ENCODE results near the gene HTR3E. TPM values are rescaled to one million over a fixed set of nuclear protein-coding genes. Genes with fewer than 3 reads are reported as not detected.
"Not testable (repeated sequence)": the region's sequence is repeated elsewhere in the genome, so short reads cannot be mapped to it uniquely, and the experiment has no call there.

The HTR3E gene
- total RNA-seq, 2 experiments from 2014 or later: not detected

- intact Hi-C loops (cut with micrococcal nuclease): no loop called here
- no peaks in the 10 kb centered on the region for H3K9me3 Mint-ChIP-seq
- H3K27ac Mint-ChIP-seq: no peak overlapping the region
- no peaks in the 10 kb centered on the region for H3K27me3 Mint-ChIP-seq
- peaks cover 31% of the 10 kb centered on the region for H3K36me3 Mint-ChIP-seq (ENCODE audit: low read depth)
- POLR2A ChIA-PET: interaction anchor here (1.1 to 4.2 kb wide), 4 partner anchors 9 to 43 kb away, joined by 3 to 40 read pairs (median 7); partner anchors contain the start of genes DVL3 and EIF2B5
- DNase-seq (no peak), ATAC-seq (no peak)
- no peaks in the 10 kb centered on the region for H3K4me1 Mint-ChIP-seq (ENCODE audit: low read depth)
- TF ChIP-seq CTCF (IDR thresholded peaks at IDR 0.05): no peak
- no peak overlapping the region for H3K4me3 Mint-ChIP-seq
- CTCF ChIA-PET: interaction anchor here (1.1 to 2.2 kb wide), 7 partner anchors 9 to 143 kb away, joined by 3 to 12 read pairs (median 6); partner anchors contain the start of genes DVL3 and EEF1AKMT4
These were observed 48.9 kb downstream of the HTR3E start for GRCh38 chr3:184145751-184146270.

- DNase-seq: no peak
- no peak for ATAC-seq
- no peaks in the 10 kb centered on the region for H3K9me3 Mint-ChIP-seq
- POLR2A ChIA-PET: interaction anchor here (0.7 to 2.3 kb wide), 2 partner anchors 8 to 12 kb away, joined by 3 to 8 read pairs; partner anchors contain the start of gene EIF2B5
- H3K36me3 Mint-ChIP-seq (ENCODE audit: low read depth): peaks cover 10% of the 10 kb centered on the region
- no peak overlapping the region for H3K4me3 Mint-ChIP-seq
- CTCF ChIA-PET: interaction anchor here (0.9 kb wide), 1 partner anchor 13 kb away, joined by 3 read pairs; the partner anchor contains the start of gene EIF2B5
- intact Hi-C loops (cut with micrococcal nuclease): no loop called here
- no peak overlapping the region for H3K27ac Mint-ChIP-seq
- no peak for TF ChIP-seq CTCF (IDR thresholded peaks at IDR 0.05)
- H3K27me3 Mint-ChIP-seq: no peaks in the 10 kb centered on the region
- no peaks in the 10 kb centered on the region for H3K4me1 Mint-ChIP-seq (ENCODE audit: low read depth)
These were observed 51.2 kb downstream of the HTR3E start for GRCh38 chr3:184148076-184148475.

GRCh38 chr3:184149123-184149522 is 52.3 kb downstream of the HTR3E start:
- Mint-ChIP-seq H3K27ac (no peak overlapping the region), H3K4me3 (no peak overlapping the region), H3K27me3 (no peaks in the 10 kb centered on the region), H3K4me1 (ENCODE audit: low read depth) (no peaks in the 10 kb centered on the region), H3K9me3 (no peaks in the 10 kb centered on the region), H3K36me3 (ENCODE audit: low read depth) (peaks cover 10% of the 10 kb centered on the region)
- TF ChIP-seq CTCF (IDR thresholded peaks at IDR 0.05): no peak
- no peak for ATAC-seq
- intact Hi-C loops (cut with micrococcal nuclease): no loop called here
- CTCF ChIA-PET: interaction anchor here (1.2 kb wide), 1 partner anchor 101 kb away, joined by 3 read pairs; the partner anchor contains the start of gene EEF1AKMT4
- POLR2A ChIA-PET: interaction anchor here (2.3 kb wide), 1 partner anchor 13 kb away, joined by 8 read pairs; the partner anchor contains the start of gene EIF2B5
- DNase-seq: no peak

GRCh38 chr3:184149770-184150169 is 52.9 kb downstream of the HTR3E start:
- ChIA-PET CTCF (interaction anchor here (1.2 kb wide), 1 partner anchor 100 kb away, joined by 3 read pairs; the partner anchor contains the start of gene EEF1AKMT4), POLR2A (interaction anchor here (2.3 kb wide), 1 partner anchor 14 kb away, joined by 8 read pairs; the partner anchor contains the start of gene EIF2B5)
- ATAC-seq; intact Hi-C loops (cut with micrococcal nuclease); DNase-seq; H3K4me1 Mint-ChIP-seq (ENCODE audit: low read depth); H3K27ac Mint-ChIP-seq; H3K27me3 Mint-ChIP-seq; H3K4me3 Mint-ChIP-seq; H3K9me3 Mint-ChIP-seq; H3K36me3 Mint-ChIP-seq (ENCODE audit: low read depth): not testable (repeated sequence)

- no peak for TF ChIP-seq CTCF (IDR thresholded peaks at IDR 0.05)
- H3K9me3 Mint-ChIP-seq: no peaks in the 10 kb centered on the region
- intact Hi-C loops (cut with micrococcal nuclease): no loop called here
- H3K4me1 Mint-ChIP-seq (ENCODE audit: low read depth): peaks cover 16% of the 10 kb centered on the region
- H3K36me3 Mint-ChIP-seq (ENCODE audit: low read depth): peaks cover 4% of the 10 kb centered on the region
- CTCF ChIA-PET: interaction anchor here (0.9 to 1.5 kb wide), 3 partner anchors 10 to 73 kb away, joined by 3 to 5 read pairs (median 3); partner anchors contain the start of gene AP2M1
- DNase-seq: peak; percentile 38
- no peaks in the 10 kb centered on the region for H3K27me3 Mint-ChIP-seq
- peak within 1 kb of the TSS; percentile 82 for H3K27ac Mint-ChIP-seq
- POLR2A ChIA-PET: interaction anchor here (0.7 to 1.8 kb wide), 4 partner anchors 10 to 19 kb away, joined by 3 to 10 read pairs (median 4); no protein-coding TSS in a partner anchor
- peak within 1 kb of the TSS; percentile 96 for H3K4me3 Mint-ChIP-seq
- ATAC-seq: peak; percentile 74
These were observed 58.2 kb downstream of the HTR3E start, which contains the start of gene DVL3 for GRCh38 chr3:184154885-184155643. TSS of gene DVL3 (plus strand) at chr3:184155377. CDS start at chr3:184155636, 259 bp downstream.

All from activated CD8-positive, alpha-beta T cell treated with anti-CD3 and anti-CD28 coated beads for 36 hours (primary cell).